DMS 273 treated with DMSO at 0.1 percent for 48 hours (cell line): ENCODE results near the gene ZEB2.

Source experiments
- DNase-seq: peaks from one replicate; lab custom pipeline; 2025; lab: John Stamatoyannopoulos, UW

The ZEB2 gene

DNA sequence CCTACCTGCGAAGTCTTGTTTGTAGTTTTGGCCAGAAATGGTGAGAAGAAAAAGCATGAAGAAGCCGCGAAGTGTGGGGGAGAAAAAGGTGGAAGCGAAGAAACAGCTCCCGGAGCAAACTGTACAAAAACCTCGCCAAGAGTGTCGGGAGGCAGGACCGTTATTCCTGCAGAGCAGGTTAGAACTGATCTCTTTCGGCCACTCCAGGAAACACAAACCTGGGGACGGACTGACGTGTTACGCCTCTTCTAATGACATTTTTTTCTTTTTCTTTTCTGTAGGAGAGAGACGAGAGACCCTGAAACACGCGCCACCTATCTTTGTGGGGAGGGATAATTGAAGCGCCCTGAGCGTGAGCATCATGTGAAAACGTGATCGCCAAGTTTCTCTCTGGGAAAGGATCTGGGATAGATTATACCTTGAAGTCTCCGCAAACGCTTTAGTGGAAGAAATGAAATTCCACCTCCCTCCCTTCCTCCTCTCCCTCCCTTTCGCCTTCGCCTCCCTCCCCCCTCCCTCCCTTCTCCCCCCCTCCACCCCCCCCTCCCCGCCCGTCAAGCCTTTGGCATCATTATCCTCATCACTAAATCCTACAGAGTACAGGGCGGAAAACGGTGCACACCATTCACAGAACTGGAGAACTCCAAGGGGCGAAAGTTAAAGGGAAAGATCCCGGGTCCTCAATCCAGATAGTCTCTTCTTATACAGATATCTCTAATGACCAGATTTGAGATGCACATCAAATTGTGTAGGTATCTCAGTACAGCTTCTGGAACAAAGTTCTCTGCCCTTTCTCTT lies at the start of gene ZEB2:
Gene ZEB2, minus strand, starts transcription at position 186 of the 798 bp plus-strand sequence. CDS start 2,769 bp downstream, outside the sequence.
- DNase-seq = peak; percentile 87

DNA sequence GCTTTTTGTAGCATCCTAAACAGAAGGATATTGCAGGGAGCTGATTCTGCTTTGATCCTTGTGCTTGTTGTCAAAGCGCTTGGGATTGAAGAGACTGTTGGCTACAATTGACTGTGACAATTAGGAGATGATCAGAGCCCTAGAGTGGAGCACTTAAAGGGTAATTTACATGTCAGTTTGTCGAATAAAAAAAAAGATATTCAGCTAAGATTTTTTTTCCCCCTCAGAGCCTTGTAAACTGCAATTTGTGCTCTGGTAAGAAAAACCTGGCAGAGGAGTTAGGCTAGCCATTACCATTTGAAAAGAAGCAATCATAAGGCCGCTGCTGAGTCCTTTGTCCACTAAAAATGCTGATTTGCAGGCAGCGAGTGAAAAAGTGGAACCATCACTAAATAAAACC lies 47.8 kb upstream of the ZEB2 start:
- DNase-seq = no peak

DNA sequence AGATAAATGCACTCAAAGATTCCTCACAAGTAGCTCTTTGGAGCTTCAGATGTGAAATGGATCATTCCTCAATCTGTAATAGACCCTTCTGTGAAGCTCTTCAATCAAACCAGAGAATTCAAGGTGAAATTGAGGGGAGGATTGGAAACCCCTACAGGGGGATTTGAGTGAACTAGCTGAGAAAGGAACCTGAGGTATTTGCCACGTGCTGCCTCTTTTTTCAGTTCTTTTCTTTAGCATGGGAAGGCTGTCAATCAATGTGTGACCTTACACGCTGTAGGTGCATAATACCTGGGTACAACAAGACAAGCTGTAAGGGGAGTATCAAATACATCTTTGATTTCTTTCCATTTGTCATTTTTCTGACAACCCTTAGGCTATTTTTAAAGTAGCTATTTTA lies 46.5 kb upstream of the ZEB2 start:
- no peak for DNase-seq

DNA sequence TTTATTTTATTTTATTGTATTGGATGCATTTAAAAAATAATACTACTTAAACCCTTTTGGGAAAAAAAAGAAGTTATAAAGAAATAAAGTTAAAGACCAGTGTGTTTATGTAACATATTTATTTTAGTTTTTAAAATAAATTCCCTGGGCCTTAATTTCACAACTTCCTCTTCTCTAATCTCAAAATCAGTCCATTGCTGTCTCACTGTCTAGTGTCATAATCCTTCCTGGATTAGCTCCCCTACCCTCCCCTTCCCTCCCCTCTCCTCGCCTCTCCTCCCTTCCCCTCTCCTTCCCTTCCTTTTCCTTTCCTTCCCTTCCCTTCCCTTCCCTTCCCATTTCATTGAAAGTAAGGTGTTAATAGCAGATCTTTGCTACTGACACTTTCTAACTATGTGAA lies 40.3 kb upstream of the ZEB2 start:
- no peak for DNase-seq

DNA sequence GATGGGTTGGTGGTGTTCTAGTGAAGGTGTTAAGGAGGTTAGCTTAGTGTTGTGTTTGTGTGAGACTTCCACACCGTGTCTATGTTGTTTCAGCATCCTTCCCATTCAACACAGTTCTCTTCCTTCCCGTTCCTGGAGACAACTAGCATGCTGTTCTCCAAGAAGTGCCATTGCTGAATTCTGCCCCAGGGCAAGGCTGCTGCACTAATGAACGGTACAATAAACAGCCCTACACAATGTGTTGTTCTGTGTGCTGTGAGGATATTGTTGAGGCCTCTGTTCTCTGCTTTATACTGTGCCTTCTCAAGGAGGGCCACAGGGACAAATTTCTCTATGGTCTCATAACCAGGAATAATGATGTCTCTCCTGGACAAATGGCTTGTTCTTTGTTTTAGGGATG lies 39.8 kb upstream of the ZEB2 start:
- DNase-seq = no peak

DNA sequence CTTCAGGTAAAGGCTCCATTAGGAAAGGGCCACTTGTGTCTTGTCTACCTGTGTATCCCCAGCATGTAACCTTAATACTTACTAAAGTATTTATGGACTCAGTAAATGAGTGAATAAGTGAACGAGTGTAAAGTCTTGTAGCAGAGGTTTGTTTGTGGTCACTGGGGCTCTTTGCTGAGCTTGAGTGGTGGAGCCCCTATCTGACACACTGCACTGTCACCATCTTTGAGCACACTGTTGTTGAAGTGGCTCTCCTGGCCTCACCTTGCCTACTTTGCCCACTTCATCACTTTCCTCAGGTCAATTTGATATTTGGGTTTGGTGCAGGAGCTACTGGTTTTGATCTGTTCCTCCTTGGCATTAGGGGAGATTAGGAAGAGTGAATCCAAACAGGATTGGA lies 39.3 kb upstream of the ZEB2 start:
- no peak for DNase-seq

DNA sequence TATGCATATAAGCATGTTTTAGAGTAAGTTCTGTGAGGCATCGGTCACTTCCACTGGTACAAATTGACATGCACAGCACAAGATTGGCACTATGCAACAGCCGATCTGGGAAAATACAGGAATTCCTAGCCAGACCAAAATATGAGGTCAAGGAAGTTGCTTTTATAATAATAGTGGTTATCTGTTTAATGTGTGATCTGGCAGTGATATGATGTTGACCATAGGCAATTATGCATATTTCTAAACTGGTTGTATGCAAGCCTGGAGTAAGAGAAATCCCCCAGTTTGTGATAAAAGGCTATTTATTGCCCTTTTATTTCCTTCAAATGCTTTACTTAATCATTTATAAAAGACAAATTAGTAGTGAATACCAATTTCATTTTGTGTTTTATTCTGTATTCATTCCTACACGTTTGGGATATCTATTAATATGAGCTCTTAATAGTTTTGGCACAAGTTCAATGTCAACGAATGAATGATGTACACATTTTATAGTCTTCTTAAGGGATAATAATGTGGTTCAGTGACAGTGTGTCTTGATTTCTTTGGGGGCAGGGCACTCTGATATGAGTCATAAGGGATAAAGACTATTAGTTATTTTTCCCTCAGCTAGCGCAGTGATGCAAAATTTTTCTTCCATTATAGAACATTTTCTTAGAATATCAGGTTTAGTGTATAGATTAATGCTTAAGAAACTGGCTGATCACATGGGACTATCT lies 34.7 kb upstream of the ZEB2 start:
- no peak for DNase-seq

DNA sequence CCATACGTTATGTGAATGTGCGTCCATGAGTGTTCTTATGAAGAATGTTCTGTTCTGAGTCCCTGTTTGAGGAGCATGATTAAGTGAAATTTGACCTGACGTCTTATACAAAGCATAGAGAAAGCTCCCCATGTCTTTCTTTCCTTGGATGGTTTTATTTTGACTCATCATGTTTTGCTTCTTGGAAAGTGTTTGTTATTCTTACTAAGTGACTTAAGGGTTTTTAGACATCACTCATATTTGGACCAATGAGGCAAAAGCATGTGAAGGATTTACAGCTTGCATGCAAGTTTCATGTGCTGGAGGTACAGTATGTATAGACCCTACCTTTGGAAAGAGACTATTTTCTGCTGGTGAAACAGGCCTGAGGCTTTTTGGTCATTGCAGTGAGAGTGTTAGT lies 33.5 kb upstream of the ZEB2 start:
- no peak for DNase-seq

DNA sequence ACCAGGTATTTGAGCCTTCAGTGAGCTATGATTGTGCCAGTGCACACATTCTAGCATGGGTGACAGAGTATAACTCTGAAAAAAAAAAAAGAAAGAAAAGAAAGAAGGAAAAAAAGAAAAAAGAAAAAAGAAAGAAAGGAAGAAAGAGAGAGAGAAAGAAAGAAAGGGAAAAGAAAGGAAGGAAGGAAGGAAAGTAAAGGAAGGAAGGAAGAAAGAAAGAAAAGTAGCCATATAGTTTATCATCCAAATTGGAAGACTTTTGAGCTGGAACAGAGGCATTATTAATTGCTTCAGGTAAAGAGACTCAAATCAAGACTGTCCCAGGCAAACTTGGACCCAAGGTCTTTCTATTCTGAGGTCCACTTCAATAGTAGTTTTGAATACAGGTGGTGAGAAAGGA lies 32.9 kb upstream of the ZEB2 start:
- DNase-seq = no peak

DNA sequence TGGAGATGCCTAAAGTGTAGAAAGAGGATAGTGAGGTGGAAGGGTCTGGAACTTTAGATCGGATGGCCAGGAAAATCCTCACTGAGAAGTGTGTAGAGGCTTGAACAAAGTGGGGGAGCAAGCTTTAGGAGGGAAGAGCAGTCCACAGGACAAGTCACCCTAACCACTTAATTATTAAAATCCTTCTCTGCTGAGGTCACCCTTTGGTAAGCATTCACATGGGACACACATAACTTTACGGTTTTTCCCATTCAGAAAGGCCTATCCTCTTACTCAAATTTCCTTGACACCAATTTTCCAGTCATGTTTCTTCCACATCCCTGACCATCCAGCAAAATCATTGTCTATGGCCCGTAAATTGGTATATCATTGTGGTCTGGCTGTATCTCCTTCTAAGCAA lies 31.0 kb upstream of the ZEB2 start:
- no peak for DNase-seq

DNA sequence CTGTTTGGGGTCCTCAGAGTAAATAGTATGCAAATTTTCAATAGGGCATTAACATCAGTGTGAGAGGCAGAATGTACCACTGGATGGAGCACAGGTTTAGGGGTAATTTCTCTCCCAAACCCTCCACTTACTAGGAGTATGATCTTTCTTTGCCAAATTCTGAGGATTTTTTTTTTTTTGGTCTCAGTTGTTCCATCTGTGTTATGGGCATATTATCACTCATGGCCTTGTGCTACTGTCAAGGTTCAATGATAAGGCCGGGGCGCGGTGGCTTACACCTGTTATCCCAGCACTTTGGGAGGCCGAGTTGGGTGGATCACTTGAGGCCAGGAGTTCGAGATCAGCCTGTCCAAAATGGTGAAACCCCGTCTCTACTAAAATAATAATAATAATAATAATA lies 30.2 kb upstream of the ZEB2 start:
- DNase-seq = no peak

DNA sequence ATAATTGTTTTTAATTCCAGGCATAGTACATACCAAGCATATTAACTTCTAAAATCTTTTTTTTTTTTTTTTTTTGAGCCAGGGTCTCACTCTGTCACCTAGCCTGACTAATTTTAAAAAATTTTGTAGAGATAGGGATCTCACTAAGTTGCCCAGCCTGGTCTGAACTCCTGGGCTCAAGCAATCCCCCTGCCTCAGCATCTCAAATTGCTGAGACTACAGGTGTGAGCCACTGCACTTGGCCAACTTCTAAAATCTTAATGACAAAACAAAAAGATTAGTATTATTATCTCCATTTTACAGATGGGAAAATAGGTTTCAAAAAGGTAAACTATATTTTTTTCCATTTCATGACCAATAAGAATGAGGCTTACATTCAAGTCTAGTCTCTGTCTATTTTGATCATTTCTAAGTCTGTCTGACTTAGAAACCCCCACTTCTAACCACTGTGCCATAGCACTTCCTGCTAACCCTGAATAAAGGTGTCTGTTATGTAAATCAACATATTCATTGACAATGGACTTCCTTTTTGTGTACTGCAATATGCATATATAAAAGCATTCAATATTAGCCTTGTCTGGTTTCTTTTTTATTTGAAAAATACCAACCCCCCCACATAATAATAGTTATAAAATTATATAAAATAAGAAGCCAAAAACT lies 28.7 kb upstream of the ZEB2 start:
- no peak for DNase-seq

DNA sequence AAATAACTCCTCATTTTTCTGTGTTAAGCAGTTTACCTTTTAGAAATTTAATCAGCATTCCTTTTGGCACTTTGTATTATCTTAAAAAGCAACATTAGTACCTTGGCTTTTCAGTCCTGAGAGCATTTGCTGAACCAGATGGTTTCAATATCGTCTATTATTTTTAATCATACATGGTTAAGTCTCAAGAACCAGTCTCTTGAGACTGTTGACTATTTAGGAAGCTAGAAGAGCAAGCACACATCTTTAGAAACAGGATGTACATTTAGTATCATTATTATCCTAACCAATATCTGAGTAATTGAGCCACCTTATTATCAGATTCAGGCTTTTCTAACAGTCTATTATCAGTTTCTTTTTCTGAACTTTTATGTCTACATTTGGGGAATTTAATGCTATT lies 28.2 kb upstream of the ZEB2 start:
- no peak for DNase-seq

DNA sequence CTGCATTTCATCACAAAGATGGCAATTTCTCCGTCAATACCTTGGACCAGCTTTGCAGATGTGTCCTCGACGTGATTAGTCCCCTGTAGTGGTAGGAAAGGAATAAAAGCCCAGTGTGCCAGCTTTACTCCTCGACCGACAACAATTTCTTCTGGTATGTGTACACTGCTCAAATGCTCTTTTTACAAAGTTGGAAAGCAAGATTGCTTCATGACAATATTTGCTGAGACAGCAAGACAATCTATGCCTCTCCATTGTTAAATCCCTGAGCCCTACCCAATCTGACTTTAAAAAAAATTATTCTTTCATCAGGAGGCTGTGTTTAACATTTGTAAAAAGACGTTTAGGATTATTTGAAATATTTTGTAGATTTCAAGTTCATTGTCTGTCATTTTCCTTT lies 27.6 kb upstream of the ZEB2 start:
- no peak for DNase-seq

DNA sequence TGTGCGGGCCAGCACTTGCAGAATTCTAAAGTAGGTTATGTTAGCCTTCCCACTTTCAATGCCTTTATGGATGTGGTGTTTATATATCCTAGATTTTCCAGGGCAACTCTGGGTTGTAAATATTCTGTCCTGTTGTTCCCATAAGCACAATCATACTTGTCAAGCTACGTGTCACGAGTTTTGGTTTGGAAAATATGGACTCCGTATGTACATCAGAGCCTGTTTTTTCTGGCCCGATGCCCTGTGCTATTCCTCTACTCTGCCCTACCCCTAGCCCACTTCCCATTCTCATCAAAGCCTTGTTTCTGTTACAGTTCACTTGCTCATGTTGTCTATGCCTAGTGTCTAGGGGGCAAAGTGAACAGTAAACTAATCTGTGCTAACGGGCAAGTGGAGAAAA lies 27.0 kb upstream of the ZEB2 start:
- DNase-seq = no peak

DNA sequence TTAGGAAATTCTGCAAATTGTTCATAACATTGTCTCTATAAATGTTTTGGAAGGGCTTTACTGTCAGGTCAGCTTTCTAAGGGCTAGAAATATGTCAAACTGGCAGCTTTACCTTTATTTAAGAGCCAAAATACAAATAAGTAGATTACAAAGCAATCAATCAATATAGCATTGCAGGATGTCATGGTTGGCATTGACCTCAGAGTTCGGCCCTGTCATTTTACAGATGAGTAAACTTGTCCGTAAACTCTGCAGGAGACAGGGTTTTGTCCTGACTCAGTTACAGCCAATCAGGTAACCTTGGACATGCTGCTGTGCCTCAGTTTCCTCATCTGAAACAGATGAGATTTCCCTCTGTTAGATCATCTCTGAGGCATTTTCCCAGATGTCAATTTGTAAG lies 25.9 kb upstream of the ZEB2 start:
- no peak for DNase-seq

DNA sequence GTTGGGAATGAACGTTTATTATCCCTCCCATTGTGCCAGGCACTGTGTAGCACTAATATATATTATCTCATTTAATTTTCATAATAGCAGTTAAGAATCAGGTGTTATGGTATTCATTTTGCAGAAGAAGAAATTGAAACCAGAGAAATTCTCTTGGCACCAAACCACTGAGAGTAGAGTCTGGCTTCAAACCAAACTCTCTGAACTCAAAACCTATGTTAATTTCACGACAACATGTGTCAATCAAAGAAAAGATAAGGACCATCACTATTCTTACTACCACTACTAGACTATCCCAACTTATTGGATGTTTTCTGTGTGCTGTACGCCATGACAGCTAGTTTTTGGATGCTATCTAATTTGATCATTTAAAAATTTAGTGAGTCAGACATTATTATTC lies 24.1 kb upstream of the ZEB2 start:
- no peak for DNase-seq

DNA sequence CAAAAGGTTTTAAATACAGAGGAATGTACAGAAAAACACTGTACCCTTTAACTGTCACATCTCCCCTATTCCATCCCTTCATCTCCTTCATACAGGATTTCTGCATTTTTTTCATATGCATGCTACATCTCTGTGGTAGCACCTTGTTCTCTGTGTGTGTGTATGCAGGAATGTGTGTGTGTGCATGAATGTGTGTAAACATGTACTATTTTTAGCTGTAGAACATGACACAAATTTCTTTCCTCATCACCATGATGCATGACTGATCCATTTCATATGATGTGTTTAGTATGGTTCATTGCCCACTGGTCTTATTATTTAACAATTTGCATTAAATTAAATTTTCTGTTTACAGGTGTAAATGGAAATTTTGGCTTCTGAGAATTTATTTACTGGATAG lies 21.5 kb upstream of the ZEB2 start:
- no peak for DNase-seq

DNA sequence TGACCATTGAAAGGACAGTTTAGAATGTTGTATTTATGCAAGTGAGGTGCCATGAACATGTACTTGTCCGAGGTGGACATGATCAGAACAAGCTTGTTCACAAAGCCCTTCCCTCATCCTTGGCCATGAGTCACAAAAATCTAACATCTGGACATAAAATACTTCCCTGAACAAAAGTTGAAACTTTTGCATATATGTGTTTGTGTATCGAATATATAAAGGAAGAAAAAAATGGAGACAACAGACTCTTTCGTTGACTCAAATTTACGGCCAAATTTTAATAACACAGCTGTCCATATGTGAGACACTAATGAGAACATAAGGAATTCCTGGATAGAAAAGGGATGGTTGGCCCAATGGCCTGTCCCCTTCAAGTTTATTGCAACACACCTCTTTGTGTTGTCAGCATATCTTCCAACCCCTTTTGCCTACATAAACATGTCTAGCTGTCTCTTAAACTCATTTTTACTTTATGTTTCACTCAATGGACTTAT lies 19.4 kb upstream of the ZEB2 start:
- no peak for DNase-seq

DNA sequence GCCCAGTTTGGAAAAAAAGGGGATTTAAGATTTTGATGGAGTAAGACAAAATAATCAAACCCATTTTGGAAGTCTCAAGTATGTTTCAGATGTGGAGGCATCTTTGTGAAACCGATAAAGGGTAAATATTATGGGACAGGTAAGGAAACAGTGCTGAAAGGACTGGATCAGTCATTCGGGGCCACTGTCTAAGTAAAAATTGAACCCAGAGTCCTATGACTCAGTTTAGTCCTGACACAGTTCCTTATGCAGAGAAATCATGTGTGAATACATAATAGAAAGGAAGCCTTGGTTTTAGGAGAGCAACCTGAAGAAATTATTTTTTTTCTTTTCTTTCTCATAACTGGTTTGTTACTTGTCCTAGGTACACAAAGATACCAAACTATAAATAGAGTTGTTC lies 15.4 kb upstream of the ZEB2 start:
- no peak for DNase-seq

DNA sequence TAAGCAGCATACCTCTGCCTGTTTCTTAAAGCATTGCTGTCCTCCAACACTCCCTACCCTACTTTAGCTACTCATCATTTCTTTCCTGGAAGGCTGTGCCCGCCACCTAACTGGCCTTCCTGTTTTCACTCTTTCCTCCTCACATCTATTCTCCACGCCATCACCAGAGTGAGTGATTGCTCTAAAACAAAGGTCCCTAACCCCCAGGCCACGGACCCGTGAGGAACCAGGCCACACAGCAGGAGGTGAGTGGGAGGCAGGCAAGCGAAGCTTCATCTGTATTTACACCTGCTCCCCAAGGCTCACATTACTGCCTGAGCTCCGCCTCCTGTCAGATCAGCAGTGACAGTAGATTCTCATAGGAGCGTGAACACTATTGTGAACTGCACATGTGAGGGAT lies 13.3 kb upstream of the ZEB2 start:
- no peak for DNase-seq

DNA sequence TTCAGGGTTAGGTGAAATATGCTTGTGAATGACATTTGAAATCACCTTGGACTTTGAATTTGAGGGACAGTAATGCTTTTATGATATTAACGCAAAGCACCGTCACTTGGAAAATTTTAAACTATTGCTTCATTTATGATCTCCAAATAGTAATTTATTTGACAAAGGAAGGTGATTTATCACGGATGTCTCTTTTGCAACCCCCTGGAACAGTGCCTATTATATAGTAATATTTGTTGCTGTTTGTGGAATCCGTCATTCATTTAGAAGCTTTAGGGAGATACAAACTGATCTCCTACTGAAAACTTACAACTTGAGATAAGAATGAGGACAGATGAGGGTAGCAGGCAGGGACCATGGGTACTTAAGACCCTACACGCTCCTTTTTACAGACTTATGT lies 10.7 kb upstream of the ZEB2 start:
- no peak for DNase-seq

DNA sequence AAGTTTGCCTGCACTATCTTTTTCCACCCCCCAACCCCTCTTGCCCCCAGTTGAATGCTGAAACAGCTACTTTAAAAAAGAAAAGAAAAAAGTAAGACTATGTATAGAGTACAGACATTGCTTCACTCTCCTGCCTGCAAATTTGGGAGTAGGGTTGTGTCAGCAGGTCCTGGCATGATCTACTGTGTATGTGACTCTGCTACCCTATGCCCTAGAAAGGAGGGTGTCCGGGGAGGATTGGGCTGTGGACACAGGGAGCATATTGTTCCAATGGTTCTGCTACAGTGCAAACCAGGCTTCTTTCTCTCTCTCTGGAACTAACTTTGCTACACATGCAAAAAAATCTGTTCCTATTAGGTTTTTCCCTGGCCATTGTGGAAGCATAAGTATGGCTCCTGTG lies 9.9 kb upstream of the ZEB2 start:
- no peak for DNase-seq
